CD4-positive, CD25-positive, alpha-beta regulatory T cell (primary cell): ENCODE data around the gene ELMO1. TPM values are rescaled to one million over a fixed set of nuclear protein-coding genes. Genes with fewer than 3 reads are reported as not detected.

Experiments used
- ATAC-seq, 2 donors: fragments of 150-1000 bp; cut with Tn5 transposase; one replicate each; pipeline ENCODE4 v1.10.0; 2021; ENCODE audit warnings: low read depth in 2 of 2, moderate number of reproducible peaks in 2 of 2, moderate library complexity in 1 of 2
- DNase-seq, 3 donors: peaks; one replicate each; pipeline versions ENCODE4 v3.0.0 to v3.0.0-alpha.2; 2012 to 2022; ENCODE audit warnings: mixed read lengths in 1 of 3
- H3K27ac ChIP-seq: one replicate; pipeline ENCODE4 v1.7.0; 2013; ENCODE audit warnings: mild to moderate bottlenecking, low read length; ENCODE audit not compliant: insufficient read depth, poor library complexity, severe bottlenecking
- H3K27me3 ChIP-seq: one replicate; pipeline ENCODE4 v1.7.0; 2013; ENCODE audit warnings: low read length; ENCODE audit not compliant: control insufficient read depth, insufficient read depth
- H3K36me3 ChIP-seq: one replicate; pipeline ENCODE4 v1.7.0; 2013; ENCODE audit warnings: mild to moderate bottlenecking, low read length, moderate library complexity; ENCODE audit not compliant: control insufficient read depth, insufficient read depth
- H3K4me1 ChIP-seq: 2 replicates; pipeline ENCODE4 v1.7.0; 2013; ENCODE audit warnings: mild to moderate bottlenecking, low read length; ENCODE audit not compliant: insufficient read depth, control insufficient read depth, poor library complexity, severe bottlenecking
- H3K4me3 ChIP-seq: one replicate; pipeline ENCODE4 v1.7.0; 2013; ENCODE audit warnings: low read depth, mild to moderate bottlenecking, low read length, moderate library complexity
- H3K9me3 ChIP-seq, 2 experiments: 1 replicate in 1 of 2; 2 replicates in 1 of 2; pipeline ENCODE4 v1.7.0; 2013; ENCODE audit warnings: low read length in 2 of 2, mild to moderate bottlenecking in 1 of 2, moderate library complexity in 1 of 2; ENCODE audit not compliant: control insufficient read depth in 2 of 2
- H3K27ac Mint-ChIP-seq, 3 donors: one replicate each; pipeline ENCODE4 v1.8.0; 2020 to 2022; ENCODE audit warnings: mild to moderate bottlenecking in 3 of 3, mixed read lengths in 3 of 3, moderate library complexity in 2 of 3
- H3K27me3 Mint-ChIP-seq: one replicate; pipeline ENCODE4 v1.8.0; 2022; ENCODE audit warnings: mild to moderate bottlenecking, mixed read lengths
- H3K36me3 Mint-ChIP-seq: one replicate; pipeline ENCODE4 v1.8.0; 2020; ENCODE audit warnings: mixed read lengths
- H3K4me1 Mint-ChIP-seq, 4 donors: one replicate each; pipeline ENCODE4 v1.8.0; 2020 to 2022; ENCODE audit warnings: mixed read lengths in 4 of 4, mild to moderate bottlenecking in 1 of 4
- H3K4me3 Mint-ChIP-seq, 4 donors: one replicate each; pipeline ENCODE4 v1.8.0; 2020 to 2022; ENCODE audit warnings: mild to moderate bottlenecking in 4 of 4, mixed read lengths in 4 of 4, moderate library complexity in 3 of 4
- H3K9me3 Mint-ChIP-seq, 7 donors: one replicate each; pipeline ENCODE4 v1.8.0; 2020 to 2022; ENCODE audit warnings: mixed read lengths in 7 of 7, mild to moderate bottlenecking in 3 of 7, moderate library complexity in 2 of 7
- polyA plus RNA-seq, 4 donors: library from polyadenylated mRNA; unstranded; fragments of 300-500 nt; fragmentation: Illumina TruSeq; gene quantifications; one replicate each; pipeline ENCODE4 v1.2.3, GENCODE V29; 2021
- total RNA-seq: library from RNA; stranded (reverse); gene quantifications from one replicate; pipeline ENCODE4 v1.2.3, GENCODE V29; 2022

Gene ELMO1
- total and polyA plus RNA-seq, 5 donors from 2014 or later: 39.5 to 162 (median 53.5) TPM

DNA sequence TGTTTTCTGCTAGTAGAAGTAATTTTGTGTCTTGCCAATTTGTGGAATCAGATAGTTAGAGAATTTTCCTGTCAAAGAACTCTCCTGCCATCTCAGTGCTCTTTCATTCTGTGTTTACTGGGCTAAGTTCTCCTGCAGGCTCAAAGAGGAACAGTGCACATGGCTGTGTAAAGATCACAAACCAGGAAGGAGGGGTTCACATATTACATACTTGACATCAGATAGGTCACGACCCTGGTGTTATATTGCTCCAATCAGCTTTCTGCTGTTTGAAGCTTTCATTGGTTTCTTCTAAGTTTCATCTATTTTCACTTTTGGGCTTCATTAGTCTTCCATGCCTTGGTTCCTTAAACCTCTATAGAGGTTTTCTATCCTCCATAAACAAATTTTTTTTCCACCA lies 13.5 kb upstream of the ELMO1 start:
- Histone ChIP-seq H3K4me3 (no peak overlapping the region), H3K4me1 (no peaks in the 10 kb centered on the region), H3K9me3 (no peaks in the 10 kb centered on the region), H3K36me3 (no peaks in the 10 kb centered on the region), H3K27me3 (peaks cover 14% of the 10 kb centered on the region), H3K27ac (no peak overlapping the region)
- no peak for DNase-seq
- peaks cover 4% of the 10 kb centered on the region for H3K36me3 Mint-ChIP-seq
- H3K27ac Mint-ChIP-seq: peak overlapping the region in 1 of 3 donors; percentile 16
- H3K4me1 Mint-ChIP-seq: peaks cover 0 to 4% (median 0%) of the 10 kb centered on the region in 4 donors
- H3K27me3 Mint-ChIP-seq: peaks cover 70% of the 10 kb centered on the region
- peak overlapping the region in 1 of 4 donors; percentile 58 for H3K4me3 Mint-ChIP-seq
- H3K9me3 Mint-ChIP-seq: peaks cover 0 to 2% (median 0%) of the 10 kb centered on the region in 7 donors
- no peak for ATAC-seq

- Mint-ChIP-seq H3K36me3 (peaks cover 4% of the 10 kb centered on the region), H3K27me3 (peaks cover 58% of the 10 kb centered on the region), H3K9me3 (peaks cover 0 to 2% (median 0%) of the 10 kb centered on the region in 7 donors), H3K27ac (no peak overlapping the region), H3K4me1 (peaks cover 0 to under 1% (median 0%) of the 10 kb centered on the region in 4 donors), H3K4me3 (peak overlapping the region in 1 of 4 donors; percentile 48)
- Histone ChIP-seq H3K9me3 (no peaks in the 10 kb centered on the region), H3K27ac (no peak overlapping the region), H3K27me3 (peaks cover 10% of the 10 kb centered on the region), H3K36me3 (no peaks in the 10 kb centered on the region), H3K4me1 (no peaks in the 10 kb centered on the region), H3K4me3 (no peak overlapping the region)
- DNase-seq (no peak), ATAC-seq (no peak)
Measured at GRCh38 chr7:37455081-37455480, 6.4 kb upstream of the ELMO1 start.

GRCh38 chr7:37452346-37452745 lies 3.7 kb upstream of the ELMO1 start:
- peaks cover 15% of the 10 kb centered on the region for H3K4me1 ChIP-seq
- peaks cover 51% of the 10 kb centered on the region for H3K27me3 Mint-ChIP-seq
- H3K4me3 ChIP-seq: no peak overlapping the region
- peaks cover 0 to 4% (median 0%) of the 10 kb centered on the region in 7 donors for H3K9me3 Mint-ChIP-seq
- H3K9me3 ChIP-seq: no peaks in the 10 kb centered on the region
- no peaks in the 10 kb centered on the region for H3K36me3 ChIP-seq
- no peak overlapping the region for H3K27ac Mint-ChIP-seq
- DNase-seq (no peak), ATAC-seq (no peak)
- no peak overlapping the region for H3K27ac ChIP-seq
- peaks cover 5% of the 10 kb centered on the region for H3K27me3 ChIP-seq
- peaks cover 4 to 19% (median 11%) of the 10 kb centered on the region in 4 donors for H3K4me1 Mint-ChIP-seq
- peaks cover 4% of the 10 kb centered on the region for H3K36me3 Mint-ChIP-seq
- H3K4me3 Mint-ChIP-seq: no peak overlapping the region

DNA sequence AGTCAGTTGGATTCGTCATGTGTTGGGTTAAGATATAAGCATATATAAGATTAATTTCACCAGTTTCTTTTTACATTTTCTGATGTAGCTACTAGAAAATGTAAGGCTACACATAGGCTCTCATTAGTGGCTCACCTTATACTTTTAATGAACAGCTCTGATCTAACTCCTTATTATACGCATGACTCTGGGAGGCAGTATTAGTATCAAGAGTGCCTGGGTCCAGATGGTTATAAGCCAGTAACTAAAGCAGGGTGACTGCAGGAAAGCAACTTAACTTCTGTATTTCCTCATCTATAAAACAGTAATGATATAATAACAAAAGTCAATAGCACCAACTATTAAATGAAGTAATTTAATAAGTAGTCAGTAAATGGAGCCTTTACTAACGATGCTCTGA lies 1.4 kb upstream of the ELMO1 start:
- Mint-ChIP-seq H3K4me1 (peaks cover 13 to 42% (median 26%) of the 10 kb centered on the region in 4 donors), H3K4me3 (peak overlapping the region; percentile 58 to 98 (median 96)), H3K9me3 (peaks cover 0 to 3% (median 0%) of the 10 kb centered on the region in 7 donors), H3K27ac (peak overlapping the region in 2 of 3 donors; percentile 6 to 97), H3K36me3 (peaks cover 8% of the 10 kb centered on the region), H3K27me3 (peaks cover 36% of the 10 kb centered on the region)
- H3K27ac ChIP-seq: no peak overlapping the region
- H3K36me3 ChIP-seq: no peaks in the 10 kb centered on the region
- H3K4me3 ChIP-seq: peak overlapping the region; percentile 64
- H3K9me3 ChIP-seq: no peaks in the 10 kb centered on the region
- no peak for DNase-seq
- H3K4me1 ChIP-seq: peaks cover 27% of the 10 kb centered on the region
- no peak for ATAC-seq
- peaks cover 2% of the 10 kb centered on the region for H3K27me3 ChIP-seq

- peaks cover 34% of the 10 kb centered on the region for H3K27me3 Mint-ChIP-seq
- peak overlapping the region; percentile 64 for H3K4me3 ChIP-seq
- H3K4me1 Mint-ChIP-seq: peaks cover 13 to 46% (median 29%) of the 10 kb centered on the region in 4 donors
- H3K4me1 ChIP-seq: peaks cover 27% of the 10 kb centered on the region
- ATAC-seq (no peak), DNase-seq (peak in 1 of 3 donors; percentile 12)
- peak overlapping the region; percentile 92 to 98 (median 96) for H3K4me3 Mint-ChIP-seq
- H3K27ac Mint-ChIP-seq: peak overlapping the region; percentile 6 to 97 (median 97)
- H3K9me3 ChIP-seq: no peaks in the 10 kb centered on the region
- H3K9me3 Mint-ChIP-seq: peaks cover 0 to 3% (median 0%) of the 10 kb centered on the region in 7 donors
- peaks cover 2% of the 10 kb centered on the region for H3K27me3 ChIP-seq
- H3K36me3 Mint-ChIP-seq: peaks cover 12% of the 10 kb centered on the region
- no peaks in the 10 kb centered on the region for H3K36me3 ChIP-seq
- peak overlapping the region; percentile 75 for H3K27ac ChIP-seq
Measured at GRCh38 chr7:37449621-37450020, 957 bp upstream of the ELMO1 start.

DNA sequence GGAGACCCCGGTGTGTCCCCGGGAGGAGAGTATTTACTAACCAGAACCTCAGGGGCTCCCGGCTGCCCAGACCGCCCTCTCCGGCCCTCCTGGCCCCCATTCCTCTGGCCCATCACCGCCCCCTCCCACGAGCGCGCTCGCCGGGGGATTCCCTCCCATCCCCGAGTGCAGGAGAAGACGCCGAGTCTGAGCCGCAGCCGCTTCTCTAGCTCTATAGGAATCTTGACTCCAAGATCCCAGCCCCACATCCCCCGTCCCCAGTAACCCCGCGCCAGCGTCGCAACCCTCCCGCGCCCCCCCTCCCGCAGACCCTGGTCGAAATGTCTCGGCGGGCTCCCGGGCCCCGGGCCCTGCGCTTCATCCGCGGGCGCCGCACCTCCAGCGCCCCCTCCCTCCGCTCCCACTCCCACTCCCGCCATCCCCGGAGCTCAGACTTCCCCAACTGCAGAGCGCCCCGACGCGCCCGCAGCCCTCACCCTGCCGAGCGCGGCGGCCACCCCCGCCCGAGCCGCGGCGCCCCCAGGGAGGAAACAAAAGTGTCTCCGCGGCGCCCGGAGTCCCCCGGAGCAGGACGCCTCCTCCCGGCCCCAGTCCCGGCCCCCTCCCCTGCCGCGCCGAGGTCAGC lies 541 bp downstream of the ELMO1 start:
- H3K9me3 Mint-ChIP-seq: peaks cover 0 to 3% (median 0%) of the 10 kb centered on the region in 7 donors
- H3K27me3 Mint-ChIP-seq: peaks cover 31% of the 10 kb centered on the region
- DNase-seq (peak in 1 of 3 donors; percentile 5), ATAC-seq (peak; percentile 7 to 8)
- peaks cover 13 to 59% (median 32%) of the 10 kb centered on the region in 4 donors for H3K4me1 Mint-ChIP-seq
- H3K27ac Mint-ChIP-seq: peak overlapping the region; percentile 97 to 100 (median 97)
- Histone ChIP-seq H3K4me1 (peaks cover 30% of the 10 kb centered on the region), H3K9me3 (no peaks in the 10 kb centered on the region), H3K4me3 (no peak overlapping the region), H3K36me3 (no peaks in the 10 kb centered on the region), H3K27ac (peak overlapping the region; percentile 75), H3K27me3 (peaks cover 2% of the 10 kb centered on the region)
- H3K4me3 Mint-ChIP-seq: peak overlapping the region; percentile 92 to 98 (median 96)
- peaks cover 12% of the 10 kb centered on the region for H3K36me3 Mint-ChIP-seq

- Mint-ChIP-seq H3K4me1 (peaks cover 13 to 76% (median 38%) of the 10 kb centered on the region in 4 donors), H3K27me3 (peaks cover 21% of the 10 kb centered on the region), H3K36me3 (peaks cover 8% of the 10 kb centered on the region), H3K4me3 (peak overlapping the region; percentile 88 to 97 (median 92)), H3K9me3 (peaks cover 0 to 4% (median 0%) of the 10 kb centered on the region in 7 donors), H3K27ac (peak overlapping the region in 2 of 3 donors; percentile 87 to 93)
- DNase-seq (no peak), ATAC-seq (no peak)
- H3K27ac ChIP-seq: peak overlapping the region; percentile 16
- H3K36me3 ChIP-seq: no peaks in the 10 kb centered on the region
- H3K4me1 ChIP-seq: peaks cover 34% of the 10 kb centered on the region
- peaks cover 2% of the 10 kb centered on the region for H3K27me3 ChIP-seq
- H3K9me3 ChIP-seq: no peaks in the 10 kb centered on the region
- no peak overlapping the region for H3K4me3 ChIP-seq
Measured at GRCh38 chr7:37446371-37446770, 2.3 kb downstream of the ELMO1 start.
